NT2/D1 (cell line): ENCODE results near the gene METAP2.

ENCODE experiments used
- SUZ12 ChIP-seq: IDR thresholded peaks from 2 replicates; pipeline ENCODE4 v1.6.1; 2011; ENCODE audit not compliant: insufficient read length, insufficient read depth; ENCODE audit errors: extremely low read depth
- YY1 ChIP-seq: IDR thresholded peaks from 2 replicates; pipeline ENCODE4 v1.6.1; 2011; ENCODE audit not compliant: insufficient read length, insufficient read depth
- ZNF274 ChIP-seq: IDR thresholded peaks from 2 replicates; pipeline ENCODE4 v1.6.1; 2011; ENCODE audit warnings: mild to moderate bottlenecking, low read depth, low read length

- TF ChIP-seq SUZ12 (no peak), ZNF274 (no peak), YY1 (no peak)
These were observed 15.2 kb upstream of the METAP2 start for GRCh38 chr12:95458761-95459160.
